A549 (cell line): Measurements from ENCODE around the gene LRRC8A.

ENCODE experiments used
- CHD2 ChIP-seq: fragments of 150-350 bp; IDR thresholded peaks from 2 replicates; pipeline ENCODE4 v1.6.1; 2014; ENCODE audit warnings: low read length; ENCODE audit not compliant: partially characterized antibody
- CHD4 ChIP-seq: fragments of 200-600 bp; sonication (generic); IDR thresholded peaks from 2 replicates; pipeline ENCODE4 v1.6.1; 2016; ENCODE audit warnings: antibody characterized with exemption, mild to moderate bottlenecking, borderline replicate concordance
- ESRRA ChIP-seq: fragments of 150-350 bp; IDR thresholded peaks from 2 replicates; pipeline ENCODE4 v1.6.1; 2014; ENCODE audit warnings: mild to moderate bottlenecking, low read length, borderline replicate concordance
- HDAC2 ChIP-seq: fragments of 200-600 bp; sonication (generic); IDR thresholded peaks from 2 replicates; pipeline ENCODE4 v1.6.1; 2016
- JUN ChIP-seq, 2 experiments: fragments of >200 bp; sonication (Bioruptor Twin); formaldehyde crosslinking; IDR thresholded peaks; 2 replicates in 1 of 2; 3 replicates in 1 of 2; pipeline ENCODE4 v1.6.1; 2016 to 2017
- MAFK ChIP-seq: fragments of 450-650 bp; IDR thresholded peaks from 2 replicates; pipeline ENCODE4 v1.6.1; 2014; ENCODE audit not compliant: partially characterized antibody
- POLR2A ChIP-seq: IDR thresholded peaks from 2 replicates; pipeline ENCODE4 v1.6.1; 2012; ENCODE audit warnings: mild to moderate bottlenecking, low read length
- RCOR1 ChIP-seq: fragments of 150-350 bp; IDR thresholded peaks from 2 replicates; pipeline ENCODE4 v1.6.1; 2014; ENCODE audit warnings: antibody characterized with exemption, low read length, low read depth
- TF ChIP-seq, protein P1 (sequence below): fragments of 200-600 bp; sonication (generic); IDR thresholded peaks from 2 replicates; pipeline ENCODE4 v1.6.1; 2016; ENCODE audit warnings: antibody characterized with exemption, mild to moderate bottlenecking, moderate library complexity
- TF ChIP-seq, protein P2 (sequence below): fragments of >200 bp; sonication (Bioruptor Twin); formaldehyde crosslinking; IDR thresholded peaks from 3 replicates; pipeline ENCODE4 v1.5.1; 2016

DNA sequence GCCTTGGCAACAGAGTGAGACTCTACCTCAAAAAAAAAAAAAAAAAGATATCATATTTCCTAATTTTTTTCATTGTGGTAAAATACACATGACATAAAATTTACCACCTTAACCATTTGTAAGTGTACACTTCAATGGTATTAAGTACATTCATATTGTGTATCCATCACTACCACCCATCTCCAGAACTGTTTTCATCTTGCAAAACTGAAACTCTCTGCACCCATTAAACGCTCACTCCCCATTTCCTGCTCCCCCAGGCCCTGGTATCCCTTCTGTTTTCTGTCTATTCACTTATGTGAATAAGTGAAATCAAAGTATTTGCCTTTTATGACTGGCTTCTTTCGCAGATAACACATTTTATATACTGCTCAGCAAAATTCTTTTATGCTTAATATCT lies 12.8 kb downstream of the LRRC8A start:
- TF ChIP-seq, protein P1, sequence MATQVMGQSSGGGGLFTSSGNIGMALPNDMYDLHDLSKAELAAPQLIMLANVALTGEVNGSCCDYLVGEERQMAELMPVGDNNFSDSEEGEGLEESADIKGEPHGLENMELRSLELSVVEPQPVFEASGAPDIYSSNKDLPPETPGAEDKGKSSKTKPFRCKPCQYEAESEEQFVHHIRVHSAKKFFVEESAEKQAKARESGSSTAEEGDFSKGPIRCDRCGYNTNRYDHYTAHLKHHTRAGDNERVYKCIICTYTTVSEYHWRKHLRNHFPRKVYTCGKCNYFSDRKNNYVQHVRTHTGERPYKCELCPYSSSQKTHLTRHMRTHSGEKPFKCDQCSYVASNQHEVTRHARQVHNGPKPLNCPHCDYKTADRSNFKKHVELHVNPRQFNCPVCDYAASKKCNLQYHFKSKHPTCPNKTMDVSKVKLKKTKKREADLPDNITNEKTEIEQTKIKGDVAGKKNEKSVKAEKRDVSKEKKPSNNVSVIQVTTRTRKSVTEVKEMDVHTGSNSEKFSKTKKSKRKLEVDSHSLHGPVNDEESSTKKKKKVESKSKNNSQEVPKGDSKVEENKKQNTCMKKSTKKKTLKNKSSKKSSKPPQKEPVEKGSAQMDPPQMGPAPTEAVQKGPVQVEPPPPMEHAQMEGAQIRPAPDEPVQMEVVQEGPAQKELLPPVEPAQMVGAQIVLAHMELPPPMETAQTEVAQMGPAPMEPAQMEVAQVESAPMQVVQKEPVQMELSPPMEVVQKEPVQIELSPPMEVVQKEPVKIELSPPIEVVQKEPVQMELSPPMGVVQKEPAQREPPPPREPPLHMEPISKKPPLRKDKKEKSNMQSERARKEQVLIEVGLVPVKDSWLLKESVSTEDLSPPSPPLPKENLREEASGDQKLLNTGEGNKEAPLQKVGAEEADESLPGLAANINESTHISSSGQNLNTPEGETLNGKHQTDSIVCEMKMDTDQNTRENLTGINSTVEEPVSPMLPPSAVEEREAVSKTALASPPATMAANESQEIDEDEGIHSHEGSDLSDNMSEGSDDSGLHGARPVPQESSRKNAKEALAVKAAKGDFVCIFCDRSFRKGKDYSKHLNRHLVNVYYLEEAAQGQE, result no peak
- TF ChIP-seq, protein P2, sequence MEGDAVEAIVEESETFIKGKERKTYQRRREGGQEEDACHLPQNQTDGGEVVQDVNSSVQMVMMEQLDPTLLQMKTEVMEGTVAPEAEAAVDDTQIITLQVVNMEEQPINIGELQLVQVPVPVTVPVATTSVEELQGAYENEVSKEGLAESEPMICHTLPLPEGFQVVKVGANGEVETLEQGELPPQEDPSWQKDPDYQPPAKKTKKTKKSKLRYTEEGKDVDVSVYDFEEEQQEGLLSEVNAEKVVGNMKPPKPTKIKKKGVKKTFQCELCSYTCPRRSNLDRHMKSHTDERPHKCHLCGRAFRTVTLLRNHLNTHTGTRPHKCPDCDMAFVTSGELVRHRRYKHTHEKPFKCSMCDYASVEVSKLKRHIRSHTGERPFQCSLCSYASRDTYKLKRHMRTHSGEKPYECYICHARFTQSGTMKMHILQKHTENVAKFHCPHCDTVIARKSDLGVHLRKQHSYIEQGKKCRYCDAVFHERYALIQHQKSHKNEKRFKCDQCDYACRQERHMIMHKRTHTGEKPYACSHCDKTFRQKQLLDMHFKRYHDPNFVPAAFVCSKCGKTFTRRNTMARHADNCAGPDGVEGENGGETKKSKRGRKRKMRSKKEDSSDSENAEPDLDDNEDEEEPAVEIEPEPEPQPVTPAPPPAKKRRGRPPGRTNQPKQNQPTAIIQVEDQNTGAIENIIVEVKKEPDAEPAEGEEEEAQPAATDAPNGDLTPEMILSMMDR, result no peak
- no peak for TF ChIP-seq CHD4
- no peak for TF ChIP-seq ESRRA
- no peak for TF ChIP-seq HDAC2
- no peak for TF ChIP-seq RCOR1
- TF ChIP-seq CHD2, result no peak
- no peak for TF ChIP-seq POLR2A
- no peak for TF ChIP-seq JUN (IDR thresholded peaks at IDR 0.05)
- no peak for TF ChIP-seq MAFK
